Hypothalamus (tissue), 51 donors: ENCODE data around the gene RTEL1.
"Not testable (repeated sequence)": the region's sequence is repeated elsewhere in the genome, so short reads cannot be mapped to it uniquely, and the experiment has no call there.

Experiments
- DNase-seq, 51 donors: peaks; one replicate each; lab custom pipeline; 2025; lab: John Stamatoyannopoulos, UW

The RTEL1 gene

DNA sequence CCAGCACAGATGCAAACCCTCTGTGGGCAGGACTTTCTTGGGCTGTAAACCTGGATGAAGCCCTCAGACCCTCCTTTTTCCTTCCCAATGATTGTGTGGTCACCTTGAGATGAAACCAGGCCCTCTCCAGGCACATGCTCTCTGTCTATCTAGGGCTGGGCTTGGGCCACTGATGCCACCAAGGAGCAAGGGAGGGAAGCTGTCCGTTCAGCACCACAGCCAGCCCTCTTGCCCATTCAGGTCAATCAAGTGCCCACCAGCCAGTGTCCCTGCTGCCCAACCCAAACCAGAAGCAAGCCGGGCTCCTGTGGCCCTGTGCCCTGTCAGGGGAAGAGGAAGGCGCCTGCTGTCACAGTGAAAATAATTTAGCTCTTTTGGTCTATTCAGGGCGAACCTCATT, 12.9 kb upstream of the RTEL1 start:
- no peak for DNase-seq

DNA sequence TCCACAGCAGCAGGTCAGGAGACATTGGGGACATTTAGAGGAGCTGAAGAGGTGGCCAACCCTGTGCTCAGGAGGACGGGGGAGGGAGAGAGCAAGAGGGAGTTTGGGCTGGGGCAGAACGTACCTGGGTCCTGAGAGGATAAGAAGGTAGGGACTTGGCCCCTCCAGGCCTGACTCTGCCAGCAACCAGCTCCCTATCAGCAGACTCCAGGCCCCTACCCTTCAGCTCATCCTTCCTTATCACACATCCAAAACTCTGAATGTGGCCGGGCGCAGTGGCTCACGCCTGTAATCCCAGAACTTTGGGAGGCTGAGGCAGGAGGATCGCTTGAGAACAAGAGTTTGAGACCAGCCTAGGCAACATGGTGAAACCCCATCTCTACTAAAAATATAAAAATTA, 9.9 kb upstream of the RTEL1 start:
- DNase-seq, result no peak

- no peak for DNase-seq
Observed at GRCh38 chr20:63648895-63649589, 9.1 kb upstream of the RTEL1 start.

DNA sequence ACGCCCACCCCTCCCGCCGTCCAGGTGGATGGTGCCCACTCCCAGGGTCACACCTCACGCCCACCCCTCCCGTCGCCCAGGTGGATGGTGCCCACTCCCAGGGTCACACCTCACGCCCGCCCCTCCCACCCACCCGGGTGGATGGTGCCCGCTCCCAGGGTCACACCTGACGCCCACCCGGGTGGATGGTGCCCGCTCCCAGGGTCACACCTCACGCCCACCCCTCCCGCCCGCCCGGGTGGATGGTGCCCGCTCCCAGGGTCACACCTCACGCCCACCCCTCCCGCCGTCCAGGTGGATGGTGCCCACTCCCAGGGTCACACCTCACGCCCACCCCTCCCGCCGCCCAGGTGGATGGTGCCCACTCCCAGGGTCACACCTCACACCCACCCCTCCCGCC, 7.6 kb upstream of the RTEL1 start:
- not testable (repeated sequence) for DNase-seq

GRCh38 chr20:63651942-63652191, 6.2 kb upstream of the RTEL1 start:
- DNase-seq, result peak in 1 of 51 donors; percentile 18

DNA sequence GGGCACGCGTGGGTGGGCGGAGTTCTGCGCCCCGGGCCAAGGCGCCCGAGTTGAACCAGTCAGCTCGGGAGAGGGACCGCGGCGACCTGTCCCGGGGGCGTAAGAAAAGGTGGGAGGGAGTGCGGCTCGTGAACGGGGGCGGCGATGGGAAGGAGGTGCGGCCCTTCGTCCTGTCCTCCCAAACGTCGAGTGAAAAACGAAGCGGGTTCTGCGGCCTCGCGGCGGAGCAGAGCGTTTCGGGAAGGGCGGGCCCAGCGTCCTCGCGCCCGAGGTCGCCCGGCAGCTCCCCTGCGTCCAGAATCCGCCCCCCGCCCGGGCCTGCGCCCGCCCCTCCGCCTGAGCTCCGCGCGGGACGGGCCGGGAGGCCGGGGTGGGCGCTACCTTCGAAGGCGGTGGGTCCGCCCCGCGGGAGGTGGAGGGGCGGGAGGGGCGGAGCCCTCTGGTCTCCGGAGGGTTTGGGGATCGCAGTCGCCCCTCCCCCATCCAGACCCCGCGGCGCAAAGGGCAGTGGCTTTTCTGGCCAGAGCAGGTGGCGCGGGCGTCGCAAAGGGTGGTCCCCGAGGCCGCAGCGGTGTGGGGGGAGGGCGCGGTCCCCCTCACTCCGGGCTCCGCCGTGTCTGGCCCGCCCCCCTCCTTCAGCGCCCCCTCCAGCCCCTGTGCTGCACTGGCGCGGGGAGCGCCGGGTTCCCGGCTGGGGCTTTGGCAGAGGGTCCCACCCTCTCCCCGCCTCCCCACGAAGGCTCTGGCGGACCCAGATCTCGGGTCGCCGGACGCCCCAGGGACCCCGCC, 5.7 kb upstream of the RTEL1 start:
- DNase-seq, result peak in 4 of 51 donors; percentile 13 to 38 (median 30)

GRCh38 chr20:63653041-63653973, 4.8 kb upstream of the RTEL1 start, which contains the start of gene STMN3:
STMN3 (minus strand) TSS chr20:63653424; CDS start chr20:63653345, 79 bp downstream.
- peak in 49 of 51 donors; percentile 19 to 93 (median 76) for DNase-seq

- DNase-seq, result no peak
Observed at GRCh38 chr20:63653974-63654668, 4.0 kb upstream of the RTEL1 start.

GRCh38 chr20:63655249-63655648, 2.9 kb upstream of the RTEL1 start:
- DNase-seq, result no peak

DNA sequence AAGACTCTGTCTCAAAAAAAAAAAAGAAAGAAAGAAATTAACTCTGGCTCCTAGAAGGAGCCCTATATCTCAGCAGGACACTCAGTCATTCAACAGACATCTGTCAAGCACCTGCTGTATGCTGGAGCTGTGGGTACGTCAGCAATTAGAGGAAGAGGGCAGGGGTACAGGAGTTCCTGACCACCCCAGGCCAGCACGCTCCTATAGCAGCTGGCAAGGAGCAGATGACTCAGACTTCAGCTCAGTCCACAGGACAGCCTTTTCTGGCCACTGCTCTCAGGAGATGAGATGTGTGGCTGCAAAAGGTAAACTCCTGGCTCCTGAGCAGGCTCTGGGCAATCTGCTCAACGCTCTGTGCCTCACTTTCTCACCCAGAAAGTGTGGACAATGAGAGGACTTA, 1.7 kb upstream of the RTEL1 start:
- DNase-seq, result no peak

DNA sequence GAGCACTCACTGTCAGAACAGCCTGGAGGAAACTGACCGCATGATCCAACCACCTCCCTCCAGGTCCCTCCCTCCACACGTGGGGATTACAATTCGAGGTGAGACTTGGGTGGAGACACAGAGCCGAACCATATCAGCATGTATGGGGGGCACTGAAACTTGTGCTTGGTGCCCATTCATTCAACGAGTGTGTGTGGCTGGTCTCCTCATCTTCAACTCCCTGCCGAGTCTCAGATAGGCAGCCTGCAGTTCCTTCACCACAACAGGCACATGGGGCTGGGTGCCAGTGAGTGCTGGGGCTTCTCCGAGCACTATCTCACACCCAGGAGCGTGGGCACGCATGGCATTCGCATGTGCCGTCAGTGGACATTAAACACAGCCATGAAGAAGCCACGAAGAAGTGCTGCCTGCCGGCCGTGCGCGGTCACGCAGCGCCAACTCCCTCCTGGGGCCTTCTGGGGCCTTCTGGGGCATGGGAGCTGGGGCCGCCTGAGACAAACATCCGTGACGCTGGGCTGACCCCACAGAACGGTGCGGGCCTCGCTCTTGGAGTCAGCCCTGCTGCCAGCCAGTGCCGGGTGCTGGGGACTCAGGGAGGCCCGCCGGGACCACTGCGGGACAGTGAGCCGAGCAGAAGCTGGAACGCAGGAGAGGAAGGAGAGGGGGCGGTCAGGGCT, 714 bp upstream of the RTEL1 start:
- DNase-seq, result peak in 3 of 51 donors; percentile 37 to 38 (median 38)

DNA sequence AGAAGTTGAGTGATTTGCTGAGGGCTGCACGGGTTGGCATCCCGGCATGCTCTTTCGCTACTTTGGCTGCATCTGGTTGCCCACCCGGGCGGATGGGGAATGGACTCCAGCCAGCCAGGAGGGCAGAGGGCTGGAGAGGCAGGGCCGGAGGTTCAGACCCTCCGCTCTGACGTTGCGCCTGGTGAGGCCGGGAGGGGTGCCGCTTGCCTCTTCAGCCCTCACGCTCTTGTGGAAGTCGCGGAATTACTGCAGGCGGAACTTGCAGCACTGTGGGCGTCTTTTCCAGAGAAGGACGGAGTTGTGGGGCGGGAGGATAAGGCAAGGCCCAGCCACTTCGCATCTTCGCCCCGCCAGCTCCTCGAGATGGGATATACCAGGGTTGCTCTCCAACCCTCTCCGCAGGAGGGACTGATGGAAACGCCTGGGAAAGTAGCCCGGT, 656 bp downstream of the RTEL1 start:
- DNase-seq, result peak in 3 of 51 donors; percentile 54 to 59 (median 57)

- no peak for DNase-seq
Observed at GRCh38 chr20:63659370-63659769, 1.3 kb downstream of the RTEL1 start.

DNA sequence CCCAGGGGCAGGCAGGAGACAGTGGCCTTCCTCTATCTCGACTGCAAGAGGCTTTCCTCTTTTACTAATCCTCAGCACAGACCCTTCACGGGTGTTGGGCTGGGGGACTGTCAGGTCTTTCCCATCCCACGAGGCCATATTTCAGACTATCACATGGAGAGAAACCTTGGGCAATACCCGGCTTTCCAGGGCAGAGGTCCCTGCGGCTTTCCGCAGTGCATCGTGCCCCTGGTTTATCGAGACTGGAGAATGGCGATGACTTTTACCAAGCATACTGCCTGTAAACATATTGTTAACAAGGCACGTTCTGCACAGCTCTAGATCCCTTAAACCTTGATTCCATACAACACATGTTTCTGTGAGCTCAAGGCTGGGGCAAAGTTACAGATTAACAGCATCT, 2.1 kb downstream of the RTEL1 start:
- not testable (repeated sequence) for DNase-seq

DNA sequence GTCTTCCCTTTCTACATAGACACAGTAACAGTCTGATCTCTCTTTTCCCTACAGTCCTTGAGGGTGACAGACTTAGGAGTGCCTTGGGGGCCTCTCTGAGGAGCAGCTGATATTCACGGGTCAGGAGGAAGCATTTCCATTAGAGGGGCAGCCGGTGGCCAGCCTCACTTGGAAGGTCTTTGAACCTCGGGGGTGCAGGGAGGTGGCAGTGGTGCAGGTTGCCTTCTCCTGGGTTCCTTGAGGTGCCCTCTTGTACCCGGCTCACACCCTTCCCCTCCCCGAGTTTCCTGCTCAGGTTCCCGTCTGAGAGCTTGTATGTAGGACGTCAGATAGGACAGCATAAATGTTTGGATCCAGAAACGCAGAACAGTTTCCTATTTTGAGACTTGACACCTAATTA, 2.5 kb downstream of the RTEL1 start:
- DNase-seq, result no peak

DNA sequence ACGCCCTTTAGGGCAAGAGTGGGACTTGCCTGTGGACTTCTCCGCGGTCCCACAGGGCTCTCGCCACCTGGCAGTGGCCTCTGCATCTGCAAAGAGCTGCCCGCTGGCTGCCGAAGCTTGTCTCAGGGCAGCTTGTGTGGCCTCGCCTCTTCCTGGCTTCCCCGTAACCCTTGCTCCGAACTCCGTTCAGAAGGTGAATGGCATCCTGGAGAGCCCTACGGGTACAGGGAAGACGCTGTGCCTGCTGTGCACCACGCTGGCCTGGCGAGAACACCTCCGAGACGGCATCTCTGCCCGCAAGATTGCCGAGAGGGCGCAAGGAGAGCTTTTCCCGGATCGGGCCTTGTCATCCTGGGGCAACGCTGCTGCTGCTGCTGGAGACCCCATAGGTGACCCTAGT, 3.0 kb downstream of the RTEL1 start:
- no peak for DNase-seq

- no peak for DNase-seq
Observed at GRCh38 chr20:63661959-63662812, 4.1 kb downstream of the RTEL1 start.

GRCh38 chr20:63662813-63663189, 4.7 kb downstream of the RTEL1 start:
- DNase-seq, result no peak
